HG03066 (cell line): ENCODE results near the gene CDC45.

Source experiments
- ATAC-seq: cut with Tn5 transposase; IDR thresholded peaks from one replicate; pipeline ENCODE4 v1.9.1; 2021; ENCODE audit warnings: low read depth; ENCODE audit not compliant: unreplicated experiment

The CDC45 gene

GRCh38 chr22:19550382-19550781 is 70.7 kb downstream of the CDC45 start:
- ATAC-seq, result no peak

- no peak for ATAC-seq
Observed at GRCh38 chr22:19553201-19553600, 73.5 kb downstream of the CDC45 start.

DNA sequence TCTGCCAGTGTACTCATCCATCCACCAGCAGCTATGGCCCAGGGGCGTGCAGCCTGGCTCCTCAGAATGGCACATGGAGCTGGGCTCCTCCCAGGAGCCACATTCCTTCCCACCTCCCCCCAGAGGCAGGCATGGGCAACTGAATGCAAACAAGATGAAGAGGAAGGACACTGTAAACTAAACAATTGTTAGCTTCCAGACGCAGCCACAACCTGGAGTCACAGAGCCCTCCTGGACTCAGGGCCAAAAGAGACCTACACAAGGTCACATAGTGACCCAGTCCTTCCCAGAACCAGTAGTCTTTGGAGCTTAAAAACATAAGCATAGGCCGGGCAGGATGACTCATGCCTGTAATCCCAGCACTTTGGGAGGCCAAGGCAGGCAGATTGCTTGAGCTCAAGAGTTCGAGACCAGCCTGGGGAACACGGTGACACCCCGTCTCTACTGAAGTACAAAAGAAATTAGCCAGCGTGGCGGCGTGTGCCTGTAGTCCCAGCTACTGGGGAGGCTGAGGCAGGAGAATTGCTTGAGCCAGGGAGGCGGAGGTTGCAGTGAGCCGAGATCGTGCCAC is 75.2 kb downstream of the CDC45 start:
- no peak for ATAC-seq

- ATAC-seq, result no peak
Observed at GRCh38 chr22:19555651-19556050, 75.9 kb downstream of the CDC45 start.

DNA sequence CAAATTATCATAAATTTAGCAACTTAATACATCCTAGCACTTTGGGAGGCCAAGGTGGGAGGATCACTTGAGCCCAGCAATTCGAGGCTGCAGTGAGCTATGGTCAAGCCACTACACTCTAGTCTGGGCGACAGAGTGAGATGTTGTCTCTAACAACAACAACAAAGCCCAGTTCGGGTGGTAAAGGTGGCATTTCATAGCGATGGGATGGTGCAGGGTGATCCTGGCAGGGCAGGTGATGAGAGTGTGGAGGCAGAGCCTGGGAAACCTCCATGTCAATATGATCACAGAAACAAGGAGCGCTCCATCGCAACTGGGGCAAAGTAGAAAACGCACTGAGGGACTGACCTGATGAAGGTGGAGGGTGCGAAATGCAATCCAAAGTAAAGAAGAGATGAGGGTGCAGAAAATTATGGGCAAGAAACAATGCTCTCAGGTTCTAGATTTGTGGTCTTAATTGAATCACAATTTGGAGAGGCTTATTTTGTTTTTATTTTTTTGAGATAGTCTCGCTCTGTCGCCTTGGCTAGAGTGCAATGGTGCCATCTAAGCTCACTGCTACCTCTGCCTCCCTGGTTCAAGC is 77.3 kb downstream of the CDC45 start:
- no peak for ATAC-seq

GRCh38 chr22:19559324-19559811 is 79.6 kb downstream of the CDC45 start:
- ATAC-seq, result no peak

DNA sequence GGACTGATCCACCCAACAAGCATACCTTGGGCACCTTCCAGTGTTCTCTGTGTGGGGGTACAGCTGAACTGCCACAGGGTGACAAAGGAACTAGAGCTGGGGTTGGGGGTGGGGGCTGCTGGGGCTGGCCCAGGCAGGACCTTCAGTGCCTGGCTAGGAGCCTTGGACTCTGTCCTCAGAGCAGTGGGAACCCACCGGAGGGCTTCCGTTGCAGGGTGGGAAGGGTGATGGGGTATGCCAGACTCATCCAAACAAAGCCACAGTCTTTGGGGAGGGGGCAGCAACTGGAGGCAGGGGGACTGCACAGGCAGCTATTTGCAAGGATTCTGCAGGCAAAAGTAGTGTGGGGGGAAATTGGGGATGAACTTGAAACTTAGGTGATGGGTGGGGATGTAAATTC is 80.2 kb downstream of the CDC45 start:
- ATAC-seq, result no peak

GRCh38 chr22:19565382-19566278 is 85.9 kb downstream of the CDC45 start:
- ATAC-seq, result no peak

DNA sequence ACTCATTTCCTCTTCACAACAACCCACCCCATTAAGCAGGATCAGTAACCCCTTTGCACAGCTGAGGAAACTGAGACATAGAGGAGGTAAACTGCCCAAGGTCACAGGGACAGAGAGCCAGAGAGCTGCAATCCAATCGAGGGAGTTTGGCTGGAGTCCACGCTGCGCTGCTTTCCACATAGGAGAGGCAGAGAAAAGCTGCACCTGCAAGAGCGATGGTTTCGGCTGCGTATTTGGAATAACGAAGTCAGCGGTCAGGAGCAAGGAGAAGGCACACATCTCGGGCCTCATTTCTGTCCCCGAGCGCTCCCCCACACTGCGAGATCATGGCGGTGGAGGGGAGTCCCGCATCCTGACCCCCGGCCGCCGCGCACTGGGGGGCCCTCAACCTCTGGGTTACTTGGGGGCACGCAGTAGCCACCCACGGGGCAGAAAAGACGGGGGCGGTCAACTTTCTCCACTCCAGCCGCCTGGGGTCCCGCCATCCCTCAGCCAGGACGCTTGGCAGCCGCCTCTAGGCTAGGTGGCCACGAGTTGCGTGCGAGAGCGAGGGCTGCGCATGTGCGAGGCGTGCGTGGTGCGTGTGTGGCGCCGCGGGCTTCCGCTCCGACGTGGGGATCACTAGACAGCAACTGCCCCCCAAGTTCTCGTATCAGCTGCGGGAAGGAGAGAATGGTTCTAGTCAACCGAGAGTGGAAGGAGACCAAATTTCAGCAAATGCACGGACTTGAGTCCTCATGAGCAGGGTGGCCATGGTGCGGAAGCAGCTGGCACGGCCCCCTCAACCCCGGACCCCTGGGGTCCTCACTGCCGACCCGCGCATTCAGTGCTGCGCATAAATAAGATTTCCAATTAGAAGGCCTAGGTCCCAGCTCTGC is 86.8 kb downstream of the CDC45 start:
- ATAC-seq, result no peak

- ATAC-seq, result no peak
Observed at GRCh38 chr22:19567157-19568009, 87.7 kb downstream of the CDC45 start.

DNA sequence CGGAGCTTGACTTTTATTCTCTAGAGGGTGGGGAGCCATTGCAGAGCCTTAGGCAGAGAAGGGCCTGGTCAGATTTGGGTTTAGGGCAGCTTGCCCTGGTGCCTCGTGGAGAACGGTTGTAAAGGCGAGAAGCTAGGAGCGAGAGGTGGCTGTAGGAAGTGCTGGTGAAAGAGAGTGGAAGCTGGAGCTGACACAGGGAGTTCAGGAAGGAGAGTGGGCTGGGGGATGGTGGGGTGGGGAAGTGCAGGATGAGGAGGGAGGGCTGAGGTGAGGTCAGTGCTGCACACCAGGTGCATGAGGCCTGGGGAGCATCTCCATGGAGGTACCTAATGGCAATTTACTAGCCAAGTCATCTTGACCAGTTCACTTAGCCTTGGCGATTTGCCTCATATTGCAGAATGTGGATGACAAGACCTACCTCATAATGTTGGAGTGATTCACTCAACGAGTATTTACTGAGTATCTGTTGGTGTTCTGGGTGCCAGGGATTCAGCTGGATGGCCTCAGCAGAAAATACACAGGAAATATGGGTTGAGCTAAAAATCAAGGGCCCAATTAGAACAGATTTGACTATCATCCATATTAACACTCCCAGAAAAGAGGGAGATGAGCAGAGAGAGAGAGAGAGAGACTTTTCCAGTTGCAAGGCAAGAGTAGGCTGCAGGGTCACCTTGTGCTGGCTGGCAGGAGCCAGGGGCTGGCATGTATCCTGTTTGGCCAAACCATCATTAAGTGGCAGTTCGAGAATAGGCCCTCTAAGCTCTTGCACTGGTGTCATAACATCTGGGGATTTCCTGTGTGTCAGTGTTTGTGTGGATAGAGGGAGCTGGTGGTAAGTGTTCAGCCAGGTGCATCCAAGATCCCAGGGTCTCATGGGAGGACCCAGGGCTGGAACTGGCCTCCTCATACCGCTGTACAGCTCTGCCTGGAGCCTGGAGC is 88.9 kb downstream of the CDC45 start:
- no peak for ATAC-seq

- no peak for ATAC-seq
Observed at GRCh38 chr22:19569276-19569640, 89.5 kb downstream of the CDC45 start.

- ATAC-seq, result no peak
Observed at GRCh38 chr22:19569976-19570375, 90.3 kb downstream of the CDC45 start.
